K562 (cell line): ENCODE data around the gene PTCH1. TPM values are rescaled to one million over a fixed set of nuclear protein-coding genes. Genes with fewer than 3 reads are reported as not detected.

Experiments used
- ATAC-seq: fragments of 200-7000 bp; cut with Tn5 transposase; 3 replicates; pipeline ENCODE4 v1.9.1; 2020; ENCODE audit warnings: moderate library complexity
- BruUV-seq: library from RNA; stranded (reverse); fragments of 400-500 nt; replicated peaks from 2 replicates; lab custom pipeline; 2021; lab: Mats Ljungman, UMichigan
- CTCF ChIA-PET: fragments of 300-600 bp; formaldehyde crosslinking; extraction: SDS; loops from one replicate; lab custom pipeline; 2021; ENCODE audit warnings: low intra/inter-chr PET ratio; lab: Yijun Ruan, JAX
- POLR2A ChIA-PET: fragments of 300-600, 350-650 bp; sonication (Branson Sonifier 250); formaldehyde crosslinking; extraction: SDS; loops from one replicate; lab custom pipeline; 2021; ENCODE audit warnings: antibody characterized with exemption, inconsistent platforms; lab: Yijun Ruan, JAX
- DNase-seq, 4 experiments: peaks; one replicate each; pipeline versions ENCODE4 v3.0.0 to v3.0.0-alpha.2; 2011 to 2018; ENCODE audit warnings: low spot score in 3 of 4, mixed read lengths in 3 of 4; ENCODE audit errors: extremely low read depth in 1 of 4
- FAIRE-seq: peaks from 2 replicates; lab custom pipeline; 2011; peaks lifted over from hg19 to GRCh38; lab: Jason Lieb, UNC
- H2AFZ ChIP-seq: 2 replicates; pipeline ENCODE4 v1.6.0; 2011; ENCODE audit warnings: low read depth, low read length, control low read depth, inconsistent platforms
- H3K27ac ChIP-seq: fragments of 200-600 bp; 3 replicates; pipeline ENCODE4 v1.8.0; 2011; ENCODE audit warnings: low read depth, mild to moderate bottlenecking, control low read depth, inconsistent platforms, low read length, moderate library complexity, mixed read lengths; ENCODE audit errors: extremely low read depth
- H3K27me3 ChIP-seq, 2 experiments: fragments of 300-600 bp in 1 of 2; 2 replicates in 1 of 2; 3 replicates in 1 of 2; pipeline versions ENCODE4 v1.6.0 to v1.8.0; 2011; ENCODE audit warnings: inconsistent platforms in 2 of 2, low read length in 2 of 2, mild to moderate bottlenecking in 1 of 2, mixed read lengths in 1 of 2, moderate library complexity in 1 of 2; ENCODE audit not compliant: control insufficient read depth in 2 of 2, insufficient read depth in 2 of 2
- H3K36me3 ChIP-seq: fragments of 300-600 bp; 3 replicates; pipeline ENCODE4 v1.8.0; 2011; ENCODE audit warnings: mild to moderate bottlenecking, low read length, inconsistent platforms; ENCODE audit not compliant: control insufficient read depth, insufficient read depth
- H3K4me1 ChIP-seq, 2 experiments: fragments of 200-600 bp in 1 of 2; replicated peaks in 1 of 2; 2 replicates in 1 of 2; 3 replicates in 1 of 2; pipeline versions ENCODE4 v1.5.1 to v1.8.0; 2011; ENCODE audit warnings: inconsistent platforms in 2 of 2, low read length in 2 of 2, mild to moderate bottlenecking in 1 of 2, mixed read lengths in 1 of 2, moderate library complexity in 1 of 2; ENCODE audit not compliant: control insufficient read depth in 2 of 2, insufficient read depth in 2 of 2
- H3K4me2 ChIP-seq: 2 replicates; pipeline ENCODE4 v1.6.1; 2011; ENCODE audit warnings: low read length, control low read depth, inconsistent platforms, mixed read lengths; ENCODE audit not compliant: insufficient read depth
- H3K4me3 ChIP-seq: fragments of 200-600 bp; sonication (generic), shearing (Covaris generic); 2 replicates; pipeline ENCODE4 v1.5.1; 2016; ENCODE audit warnings: control low read depth, inconsistent platforms
- H3K79me2 ChIP-seq: fragments of 200-600 bp; 3 replicates; pipeline ENCODE4 v1.8.0; 2011; ENCODE audit warnings: low read length, inconsistent platforms; ENCODE audit not compliant: control insufficient read depth, insufficient read depth
- H3K9ac ChIP-seq, 2 experiments: 2 replicates each; pipeline versions ENCODE4 v1.6.0 to v1.6.1; 2011; ENCODE audit warnings: low read depth in 2 of 2, low read length in 2 of 2, control low read depth in 1 of 2, inconsistent platforms in 1 of 2, mild to moderate bottlenecking in 1 of 2, mixed read lengths in 1 of 2; ENCODE audit not compliant: insufficient read depth in 1 of 2
- H3K9me1 ChIP-seq: one replicate; pipeline ENCODE4 v1.6.0; 2011; ENCODE audit warnings: inconsistent platforms, mild to moderate bottlenecking, low read length, moderate library complexity; ENCODE audit not compliant: control insufficient read depth, insufficient read depth
- H3K9me3 ChIP-seq: replicated peaks from 2 replicates; pipeline ENCODE4 v1.5.1; 2011; ENCODE audit warnings: low read depth, low read length, inconsistent platforms; ENCODE audit not compliant: control insufficient read depth, insufficient read depth
- H4K20me1 ChIP-seq: replicated peaks from 2 replicates; pipeline ENCODE4 v1.6.1; 2011; ENCODE audit warnings: low read length, inconsistent platforms, mixed read lengths; ENCODE audit not compliant: control insufficient read depth, insufficient read depth
- BCOR ChIP-seq: fragments of 450-650 bp; IDR thresholded peaks from 2 replicates; pipeline ENCODE4 v1.6.1; 2016
- DACH1 ChIP-seq: fragments of 450-650 bp; IDR thresholded peaks from 2 replicates; pipeline ENCODE4 v1.6.1; 2018; ENCODE audit not compliant: partially characterized antibody
- EZH2 ChIP-seq: IDR thresholded peaks from 2 replicates; pipeline ENCODE4 v1.6.1; 2012; ENCODE audit warnings: low read depth, mild to moderate bottlenecking, inconsistent platforms, low read length, borderline replicate concordance
- GATAD2B ChIP-seq: fragments of 450-650 bp; IDR thresholded peaks from 2 replicates; pipeline ENCODE4 v1.6.1; 2017; ENCODE audit warnings: mild to moderate bottlenecking, borderline replicate concordance
- MIER1 ChIP-seq: fragments of 450-650 bp; IDR thresholded peaks from 2 replicates; pipeline ENCODE4 v1.6.1; 2016; ENCODE audit warnings: antibody characterized with exemption, mild to moderate bottlenecking, low read depth
- MTA1 ChIP-seq: fragments of 450-650 bp; IDR thresholded peaks from 2 replicates; pipeline ENCODE4 v1.6.1; 2017; ENCODE audit warnings: borderline replicate concordance
- PBX2 ChIP-seq, 2 experiments: IDR thresholded peaks in 1 of 2; conservative IDR thresholded peaks in 1 of 2; 2 replicates each; pipeline ENCODE4 v1.6.1; 2016; ENCODE audit warnings: low read depth in 2 of 2, mild to moderate bottlenecking in 1 of 2, missing compliant biosample characterization in 1 of 2, missing genetic modification characterization in 1 of 2, moderate library complexity in 1 of 2
- TAF9B ChIP-seq: fragments of 450-650 bp; IDR thresholded peaks from 2 replicates; pipeline ENCODE4 v1.6.1; 2018; ENCODE audit warnings: mild to moderate bottlenecking; ENCODE audit not compliant: partially characterized antibody
- TRIM24 ChIP-seq, 2 experiments: fragments of 450-650 bp; IDR thresholded peaks; 2 replicates each; pipeline ENCODE4 v1.6.1; 2016
- U2AF1 ChIP-seq: fragments of 200-400 bp; formaldehyde crosslinking; optimal IDR thresholded peaks from 2 replicates; pipeline ENCODE3; 2017; ENCODE audit warnings: mild to moderate bottlenecking, low read depth, low read length, moderate library complexity
- ZBTB2 ChIP-seq: fragments of 450-650 bp; IDR thresholded peaks from 2 replicates; pipeline ENCODE4 v1.6.1; 2016; ENCODE audit warnings: antibody characterized with exemption
- ZNF740 ChIP-seq, 3 experiments: fragments of 200-800 bp in 1 of 3; sonication (Bioruptor generic) in 1 of 3; sonication (generic) in 1 of 3; formaldehyde crosslinking in 1 of 3; IDR thresholded peaks; 2 replicates each; pipeline versions ENCODE4 v1.6.1 to v1.8.0; 2016 to 2022; ENCODE audit warnings: mild to moderate bottlenecking in 2 of 3, missing compliant biosample characterization in 2 of 3, missing genetic modification characterization in 2 of 3, missing genetic modification reagents in 1 of 3
- ZNF79 ChIP-seq: fragments of 250-450 bp; sonication (Bioruptor Pico); IDR thresholded peaks from 2 replicates; pipeline ENCODE4 v1.4.0; 2020; ENCODE audit warnings: low read depth, mild to moderate bottlenecking, moderate library complexity
- WGBS: fragments of 100-300 bp; shearing (Covaris generic); methylation state at CpG from one replicate; pipeline ENCODE4 v1.1.6; 2016; ENCODE audit warnings: low coverage, mixed read lengths; ENCODE audit not compliant: insufficient coverage; ENCODE audit errors: missing lambda C conversion rate; 5-methylcytosine and 5-hydroxymethylcytosine counted together
- in situ Hi-C: fragments of 300-500 bp; cut with MboI; formaldehyde crosslinking; loops from 4 replicates; pipeline ENCODE4 v1.15.0; 2018; ENCODE audit warnings: inconsistent platforms, mixed read lengths
- intact Hi-C: fragments of 100-400 bp; cut with micrococcal nuclease; formaldehyde crosslinking; loops from 2 replicates; pipeline ENCODE4 v1.14.2; 2022
- polyA plus RNA-seq, 8 experiments: library from polyadenylated mRNA; depleted of rRNA in 4 of 8; stranded (reverse) in 5 of 8; unstranded in 3 of 8; fragments of >200 nt; fragmentation: Nextera tagmentation in 2 of 8; fragmentation: Illumina TruSeq in 1 of 8; extraction: Ambion mirVana in 2 of 8; extraction: Trizol in 1 of 8; gene quantifications; 2 replicates each; pipeline versions ENCODE4 v1.2.1 to v1.2.3, GENCODE V29; 2011 to 2014; ENCODE audit warnings: inconsistent platforms in 1 of 8, missing spikeins in 1 of 8
- total RNA-seq, 7 experiments: library from RNA; depleted of rRNA in 6 of 7; stranded (reverse); fragments of >200 nt in 6 of 7; fragmentation: Illumina TruSeq in 2 of 7; extraction: Trizol in 2 of 7; gene quantifications; 2 replicates each; pipeline versions ENCODE4 v1.2.1 to v1.2.3, GENCODE V29; 2011 to 2021; ENCODE audit warnings: low replicate concordance in 1 of 7

PTCH1 gene
- total and polyA plus RNA-seq, 9 of the 15 experiments (the other 6 are each of a cell fraction or from before 2014, with no cell fraction given), result 0.70 to 9.9 (median 3.8) TPM

GRCh38 chr9:95433096-95433819, 83.5 kb downstream of the PTCH1 start (continued):
- TF ChIP-seq ZNF740 (CRISPR knock-in tag; IDR thresholded peaks at IDR 0.05) (no peak), ZNF740 (tag; IDR thresholded peaks at IDR 0.05) (peak in 1 of 2 experiments; percentile 62; a peak in 1 of 4 replicates)

GRCh38 chr9:95431286-95431685, 85.5 kb downstream of the PTCH1 start:
- ChIA-PET POLR2A (no interaction called here), CTCF (no interaction called here)
- H3K4me3 ChIP-seq, result no peak overlapping the region
- H3K27ac ChIP-seq, result no peak overlapping the region
- DNase-seq (no peak), FAIRE-seq (no peak), ATAC-seq (no peak)
- in situ Hi-C loops (no loop called here), intact Hi-C loops (loop anchor here (10.0 kb wide), 1 partner anchor 154 kb away; no protein-coding TSS in a partner anchor)
- peaks cover 5% of the 10 kb centered on the region for H3K9me3 ChIP-seq
- WGBS, result 27% methylated on average over 1 of the region's 1 CpG
- no peaks in the 10 kb centered on the region for H3K27me3 ChIP-seq
- BruUV-seq, result no TSS peak
- no peaks in the 10 kb centered on the region for H4K20me1 ChIP-seq
- no peaks in the 10 kb centered on the region for H3K79me2 ChIP-seq
- no peak overlapping the region for H3K4me2 ChIP-seq
- peaks cover 17% of the 10 kb centered on the region in 2 experiments; a peak in 4 of 5 replicates for H3K4me1 ChIP-seq
- H3K9me1 ChIP-seq, result no peaks in the 10 kb centered on the region
- H2AFZ ChIP-seq, result no peak overlapping the region
- H3K9ac ChIP-seq, result no peak overlapping the region
- H3K36me3 ChIP-seq, result no peaks in the 10 kb centered on the region
- TF ChIP-seq U2AF1, result no peak
- 0 out of 2 replicates have a peak, but pooled peaks have one; percentile 39 for TF ChIP-seq GATAD2B
- TF ChIP-seq EZH2, result no peak
- TF ChIP-seq ZNF79 (CRISPR knock-in tag), result no peak
- peak; percentile 33 to 56; a peak in 2 of 4 replicates for TF ChIP-seq TRIM24 (IDR thresholded peaks at IDR 0.05)
- peak; percentile 57; the same call in 1 of the 2 replicates for TF ChIP-seq MTA1
- peak; percentile 37; the same call in 1 of the 2 replicates for TF ChIP-seq BCOR
- TF ChIP-seq DACH1, result peak; percentile 99
- TF ChIP-seq TAF9B, result peak; percentile 16
- no peak for TF ChIP-seq MIER1
- peak; percentile 89 for TF ChIP-seq ZBTB2
- TF ChIP-seq PBX2 (CRISPR knock-in tag; IDR thresholded peaks at IDR 0.05; ENCODE audit: low read depth), result no peak
- TF ChIP-seq PBX2 (tag; conservative IDR thresholded peaks at IDR 0.05; ENCODE audit: low read depth), result 0 out of 2 replicates have a peak, but pooled peaks have one; percentile 31
